ENCODE results near the gene BICD2. TPM values are rescaled to one million over a fixed set of nuclear protein-coding genes. Genes with fewer than 3 reads are reported as not detected.

BICD2 gene
- total and polyA plus RNA-seq, 2 of the 13 experiments (the other 11 are each of a cell fraction or from before 2014, with no cell fraction given) = 5.1 to 17.4 TPM

GRCh38 chr9:92715488-92716231 is 49.0 kb downstream of the BICD2 start:
- POLR2A ChIA-PET = no interaction called here
- no peak overlapping the region for H3K27ac ChIP-seq (ENCODE audit: extremely low read length, insufficient read depth, low read length)
- intact Hi-C loops (cut with micrococcal nuclease; ENCODE audit: unreplicated experiment) = loop anchor here (1.0 kb wide), 1 partner anchor 75 kb away; no protein-coding TSS in a partner anchor
- CTCF ChIA-PET (ENCODE audit: low intra/inter-chr PET ratio, low total read pairs) = interaction anchor here (2.5 kb wide), 1 partner anchor 75 kb away, joined by 41 read pairs; no protein-coding TSS in a partner anchor
- no peak for ATAC-seq
- no peaks in the 10 kb centered on the region for H3K4me1 ChIP-seq (ENCODE audit: insufficient read depth, low read length)
- H3K9ac ChIP-seq (ENCODE audit: insufficient read depth, low read depth, low read length) = no peak overlapping the region
- TF ChIP-seq MEIS1 (CRISPR knock-in tag; IDR thresholded peaks at IDR 0.05; ENCODE audit: borderline replicate concordance) (no peak), ZNF350 (CRISPR knock-in tag; IDR thresholded peaks at IDR 0.05; ENCODE audit: borderline replicate concordance, low read depth) (no peak), MTF1 (CRISPR knock-in tag; IDR thresholded peaks at IDR 0.05) (no peak), MAFK (conservative IDR thresholded peaks at IDR 0.05 in 1 of 2, IDR thresholded peaks at IDR 0.05 in 1 of 2; ENCODE audit: low read length in 2 of 2) (no peak), MEF2D (CRISPR knock-in tag; IDR thresholded peaks at IDR 0.05) (no peak), TCF7 (IDR thresholded peaks at IDR 0.05; ENCODE audit: low read depth) (no peak), ZNF557 (CRISPR knock-in tag; IDR thresholded peaks at IDR 0.05) (no peak)
- H3K4me2 ChIP-seq (ENCODE audit: low read depth, low read length) = no peak overlapping the region
- DNase-seq (ENCODE audit: low spot score) = no peak
- no peaks in the 10 kb centered on the region for H3K79me2 ChIP-seq (ENCODE audit: insufficient read depth, low read length)
- peaks cover 46 to 87% of the 10 kb centered on the region in 2 experiments; a peak in 4 of 5 replicates for H3K36me3 ChIP-seq (replicated peaks in 1 of 2; ENCODE audit: control insufficient read depth in 1 of 2, insufficient read depth in 2 of 2, low read length in 2 of 2)
- H3K4me3 ChIP-seq (replicated peaks in 1 of 3; ENCODE audit: insufficient read depth in 1 of 3, low read depth in 2 of 3, low read length in 3 of 3) = no peak overlapping the region
- no peaks in the 10 kb centered on the region; the same call in 1 of the 2 replicates for H4K20me1 ChIP-seq (ENCODE audit: insufficient read depth, low read length)
- FAIRE-seq = no peak
- H2AFZ ChIP-seq (ENCODE audit: low read length) = no peak overlapping the region
- WGBS (ENCODE audit: low lambda C conversion rate) = 98% methylated on average over 16 of the region's 17 CpGs
- in situ Hi-C loops (cut with HindIII; ENCODE audit: extremely low pct_ligation_motif_present, low pct_unique_long_range_greater_than_20kb) = loop anchor here (5.0 kb wide), 1 partner anchor 72 kb away; no protein-coding TSS in a partner anchor
- BruUV-seq (replicated peaks) = no TSS peak
- H3K27me3 ChIP-seq (ENCODE audit: control insufficient read depth in 1 of 2, insufficient read depth in 2 of 2, low read length in 2 of 2) = no peaks in the 10 kb centered on the region
- no peaks in the 10 kb centered on the region for H3K9me3 ChIP-seq (ENCODE audit: low read length)

Measured in HepG2 (cell line).